ENCODE data around the gene ZNF862. TPM values are rescaled to one million over a fixed set of nuclear protein-coding genes. Genes with fewer than 3 reads are reported as not detected.

The ZNF862 gene
- total and polyA plus RNA-seq, 10 of the 15 experiments (the other 5 are each of a cell fraction or from before 2014, with no cell fraction given), result 0.49 to 7.7 (median 3.5) TPM

GRCh38 chr7:149794661-149795060 is 43.5 kb upstream of the ZNF862 start:
- Histone ChIP-seq H3K27me3 (replicated peaks in 1 of 2; ENCODE audit: control insufficient read depth in 2 of 2, insufficient read depth in 2 of 2, low read length in 1 of 2) (no peaks in the 10 kb centered on the region; a peak in 2 of 4 replicates), H3K4me2 (ENCODE audit: control insufficient read depth, insufficient read depth) (no peak overlapping the region), H3K27ac (ENCODE audit: control insufficient read depth, insufficient read depth) (no peak overlapping the region), H3K4me1 (ENCODE audit: control insufficient read depth, insufficient read depth, low read length) (no peaks in the 10 kb centered on the region), H3K9ac (ENCODE audit: control insufficient read depth, insufficient read depth, low read length) (no peak overlapping the region), H3K79me2 (ENCODE audit: control insufficient read depth, insufficient read depth, low read length) (no peaks in the 10 kb centered on the region), H3K4me3 (no peak overlapping the region), H3K9me3 (replicated peaks; ENCODE audit: control insufficient read depth, insufficient read depth, low read length) (no peaks in the 10 kb centered on the region), H2AFZ (ENCODE audit: control insufficient read depth, low read depth, low read length) (no peak overlapping the region), H4K20me1 (ENCODE audit: control insufficient read depth, insufficient read depth) (no peaks in the 10 kb centered on the region), H3K36me3 (ENCODE audit: control insufficient read depth in 2 of 2, insufficient read depth in 2 of 2, low read length in 1 of 2) (no peaks in the 10 kb centered on the region)
- in situ Hi-C loops (cut with MboI) (no loop called here), intact Hi-C loops (cut with micrococcal nuclease; ENCODE audit: unreplicated experiment) (loop anchor here (5.0 kb wide), 1 partner anchor 132 kb away; no protein-coding TSS in a partner anchor)
- TF ChIP-seq IKZF1 (conservative IDR thresholded peaks at IDR 0.05) (no peak), ZNF622 (IDR thresholded peaks at IDR 0.05) (no peak), EZH2 (IDR thresholded peaks at IDR 0.05; ENCODE audit: borderline replicate concordance, control insufficient read depth, low read depth, low read length) (no peak), NR2C2 (IDR thresholded peaks at IDR 0.05; ENCODE audit: borderline replicate concordance, control insufficient read depth, insufficient read length, low read depth) (no peak), HCFC1 (IDR thresholded peaks at IDR 0.05; ENCODE audit: low read length) (no peak), NR2F1 (conservative IDR thresholded peaks at IDR 0.05) (no peak), E4F1 (IDR thresholded peaks at IDR 0.05; ENCODE audit: borderline replicate concordance, partially characterized antibody) (no peak), STAT3 (IDR thresholded peaks at IDR 0.05; ENCODE audit: low read depth, low read length) (no peak)
- BruUV-seq (replicated peaks), result no TSS peak
- ChIA-PET CTCF (no interaction called here), RAD21 (ENCODE audit: unreplicated experiment) (no interaction called here), POLR2A (no interaction called here), SMC1A (ENCODE audit: uncharacterized antibody, unreplicated experiment) (no interaction called here)
- ATAC-seq, result no peak
- no peak for FAIRE-seq
- WGBS (ENCODE audit: insufficient coverage, insufficient replicate concordance, low lambda C conversion rate, missing lambda C conversion rate), result 39% methylated on average over 6 of the region's 6 CpGs
- no peak for DNase-seq (ENCODE audit: low read depth, low spot score)

Measured in GM12878 (cell line).